SK-N-SH (cell line): ENCODE measurements around the gene B3GNT5.

Source experiments
- EP300 ChIP-seq, 2 experiments: IDR thresholded peaks; 2 replicates each; pipeline versions ENCODE4 v1.4.0 to v1.6.1; 2012; ENCODE audit warnings: borderline replicate concordance in 1 of 2, low read depth in 1 of 2, low read length in 1 of 2
- EZH2phosphoT487 ChIP-seq: fragments of 200-600 bp; sonication (generic); IDR thresholded peaks from 2 replicates; pipeline ENCODE4 v1.6.1; 2017; ENCODE audit warnings: low read depth, mixed run types, mild to moderate bottlenecking, antibody characterized with exemption, moderate library complexity, borderline replicate concordance
- FOXJ3 ChIP-seq: sonication (generic); formaldehyde crosslinking; IDR thresholded peaks from 2 replicates; pipeline ENCODE4 v1.5.1; 2020; ENCODE audit warnings: mild to moderate bottlenecking, missing genetic modification reagents
- JUND ChIP-seq: IDR thresholded peaks from 2 replicates; pipeline ENCODE4 v1.4.0; 2012
- NFIC ChIP-seq: IDR thresholded peaks from 2 replicates; pipeline ENCODE4 v1.4.0; 2012; ENCODE audit warnings: borderline replicate concordance
- POLR2AphosphoS5 ChIP-seq: IDR thresholded peaks from 2 replicates; pipeline ENCODE4 v1.6.1; 2012; ENCODE audit warnings: low read depth, low read length
- RAD21 ChIP-seq: IDR thresholded peaks from 2 replicates; pipeline ENCODE4 v1.6.1; 2012; ENCODE audit warnings: mild to moderate bottlenecking, low read length
- SMC3 ChIP-seq: IDR thresholded peaks from 2 replicates; pipeline ENCODE4 v1.6.1; 2012; ENCODE audit warnings: low read depth, low read length, improper control_type of control experiment
- TCF12 ChIP-seq: IDR thresholded peaks from 2 replicates; pipeline ENCODE4 v1.4.0; 2012
- TF ChIP-seq, protein P1 (sequence below): fragments of 200-600 bp; sonication (generic); IDR thresholded peaks from 2 replicates; pipeline ENCODE4 v1.6.1; 2017; ENCODE audit warnings: antibody characterized with exemption, mild to moderate bottlenecking, moderate library complexity
- TF ChIP-seq, protein P2 (sequence below): IDR thresholded peaks from 2 replicates; pipeline ENCODE4 v1.6.1; 2012; ENCODE audit warnings: mild to moderate bottlenecking, low read depth, low read length, moderate library complexity

DNA sequence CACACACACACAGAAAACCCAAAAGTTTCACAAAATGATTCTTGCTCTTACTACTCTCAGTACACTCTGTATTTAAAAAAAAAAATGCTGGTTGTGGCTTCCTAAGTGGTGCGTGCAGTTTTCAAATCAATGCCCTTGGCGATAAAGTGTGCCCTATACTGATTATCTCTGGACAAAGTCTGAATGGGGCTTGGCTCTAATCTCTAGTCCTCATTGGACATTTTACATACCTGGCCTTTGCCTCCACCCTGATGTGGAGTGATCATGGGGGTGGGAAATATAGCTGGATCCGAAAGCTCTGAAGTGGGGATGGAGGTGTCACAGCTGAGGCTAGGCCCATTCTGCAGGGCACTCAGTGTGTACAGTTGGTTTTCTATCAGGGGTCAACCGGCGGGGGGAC, 14.1 kb downstream of the B3GNT5 start:
- TF ChIP-seq, protein P1, sequence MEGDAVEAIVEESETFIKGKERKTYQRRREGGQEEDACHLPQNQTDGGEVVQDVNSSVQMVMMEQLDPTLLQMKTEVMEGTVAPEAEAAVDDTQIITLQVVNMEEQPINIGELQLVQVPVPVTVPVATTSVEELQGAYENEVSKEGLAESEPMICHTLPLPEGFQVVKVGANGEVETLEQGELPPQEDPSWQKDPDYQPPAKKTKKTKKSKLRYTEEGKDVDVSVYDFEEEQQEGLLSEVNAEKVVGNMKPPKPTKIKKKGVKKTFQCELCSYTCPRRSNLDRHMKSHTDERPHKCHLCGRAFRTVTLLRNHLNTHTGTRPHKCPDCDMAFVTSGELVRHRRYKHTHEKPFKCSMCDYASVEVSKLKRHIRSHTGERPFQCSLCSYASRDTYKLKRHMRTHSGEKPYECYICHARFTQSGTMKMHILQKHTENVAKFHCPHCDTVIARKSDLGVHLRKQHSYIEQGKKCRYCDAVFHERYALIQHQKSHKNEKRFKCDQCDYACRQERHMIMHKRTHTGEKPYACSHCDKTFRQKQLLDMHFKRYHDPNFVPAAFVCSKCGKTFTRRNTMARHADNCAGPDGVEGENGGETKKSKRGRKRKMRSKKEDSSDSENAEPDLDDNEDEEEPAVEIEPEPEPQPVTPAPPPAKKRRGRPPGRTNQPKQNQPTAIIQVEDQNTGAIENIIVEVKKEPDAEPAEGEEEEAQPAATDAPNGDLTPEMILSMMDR = no peak
- TF ChIP-seq FOXJ3 (CRISPR knock-in tag) (no peak), JUND (no peak), EZH2phosphoT487 (no peak), EP300 (IDR thresholded peaks at IDR 0.05; ENCODE audit: borderline replicate concordance in 1 of 2, low read depth in 1 of 2, low read length in 1 of 2) (no peak), POLR2AphosphoS5 (no peak), SMC3 (no peak), RAD21 (no peak), NFIC (no peak), TCF12 (no peak)
- TF ChIP-seq, protein P2, sequence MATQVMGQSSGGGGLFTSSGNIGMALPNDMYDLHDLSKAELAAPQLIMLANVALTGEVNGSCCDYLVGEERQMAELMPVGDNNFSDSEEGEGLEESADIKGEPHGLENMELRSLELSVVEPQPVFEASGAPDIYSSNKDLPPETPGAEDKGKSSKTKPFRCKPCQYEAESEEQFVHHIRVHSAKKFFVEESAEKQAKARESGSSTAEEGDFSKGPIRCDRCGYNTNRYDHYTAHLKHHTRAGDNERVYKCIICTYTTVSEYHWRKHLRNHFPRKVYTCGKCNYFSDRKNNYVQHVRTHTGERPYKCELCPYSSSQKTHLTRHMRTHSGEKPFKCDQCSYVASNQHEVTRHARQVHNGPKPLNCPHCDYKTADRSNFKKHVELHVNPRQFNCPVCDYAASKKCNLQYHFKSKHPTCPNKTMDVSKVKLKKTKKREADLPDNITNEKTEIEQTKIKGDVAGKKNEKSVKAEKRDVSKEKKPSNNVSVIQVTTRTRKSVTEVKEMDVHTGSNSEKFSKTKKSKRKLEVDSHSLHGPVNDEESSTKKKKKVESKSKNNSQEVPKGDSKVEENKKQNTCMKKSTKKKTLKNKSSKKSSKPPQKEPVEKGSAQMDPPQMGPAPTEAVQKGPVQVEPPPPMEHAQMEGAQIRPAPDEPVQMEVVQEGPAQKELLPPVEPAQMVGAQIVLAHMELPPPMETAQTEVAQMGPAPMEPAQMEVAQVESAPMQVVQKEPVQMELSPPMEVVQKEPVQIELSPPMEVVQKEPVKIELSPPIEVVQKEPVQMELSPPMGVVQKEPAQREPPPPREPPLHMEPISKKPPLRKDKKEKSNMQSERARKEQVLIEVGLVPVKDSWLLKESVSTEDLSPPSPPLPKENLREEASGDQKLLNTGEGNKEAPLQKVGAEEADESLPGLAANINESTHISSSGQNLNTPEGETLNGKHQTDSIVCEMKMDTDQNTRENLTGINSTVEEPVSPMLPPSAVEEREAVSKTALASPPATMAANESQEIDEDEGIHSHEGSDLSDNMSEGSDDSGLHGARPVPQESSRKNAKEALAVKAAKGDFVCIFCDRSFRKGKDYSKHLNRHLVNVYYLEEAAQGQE = no peak
